Placental epithelial cell (primary cell): Measurements from ENCODE around the gene ADGRA3. TPM values are rescaled to one million over a fixed set of nuclear protein-coding genes. Genes with fewer than 3 reads are reported as not detected.

ENCODE experiments used
- total RNA-seq: library from RNA; depleted of rRNA; stranded (reverse); fragments of >200 nt; gene quantifications from 2 replicates; pipeline ENCODE4 v1.2.3, GENCODE V29; 2012

The ADGRA3 gene
- total RNA-seq: 26.8 and 31.0 TPM in 2 replicates

GRCh38 chr4:22515888-22516541 lies at the start of gene ADGRA3:
Gene ADGRA3, minus strand, starts transcription at chr4:22516066. Its CDS starts 282 bp downstream, at chr4:22515784.

Other genes with a start within 250 kb of the ADGRA3 start
- 0.43 and 0.79 TPM in 2 replicates for gene GBA3, start 176.9 kb upstream of the ADGRA3 start, total RNA-seq